A673 (cell line): Measurements from ENCODE around the gene MFN2.

Experiments used
- CTCF ChIP-seq: fragments of 300-800, 200-600 bp; sonication (generic); conservative IDR thresholded peaks from 2 replicates; pipeline ENCODE4 v1.5.1; 2017; ENCODE audit warnings: low read depth, mild to moderate bottlenecking, antibody characterized with exemption, low read length, moderate library complexity, mixed read lengths
- EZH2 ChIP-seq: fragments of 200-600 bp; sonication (generic); IDR thresholded peaks from 2 replicates; pipeline ENCODE4 v1.6.1; 2017; ENCODE audit warnings: borderline replicate concordance, low read depth, mild to moderate bottlenecking, mixed read lengths, antibody characterized with exemption, low read length; ENCODE audit not compliant: poor library complexity, severe bottlenecking

DNA sequence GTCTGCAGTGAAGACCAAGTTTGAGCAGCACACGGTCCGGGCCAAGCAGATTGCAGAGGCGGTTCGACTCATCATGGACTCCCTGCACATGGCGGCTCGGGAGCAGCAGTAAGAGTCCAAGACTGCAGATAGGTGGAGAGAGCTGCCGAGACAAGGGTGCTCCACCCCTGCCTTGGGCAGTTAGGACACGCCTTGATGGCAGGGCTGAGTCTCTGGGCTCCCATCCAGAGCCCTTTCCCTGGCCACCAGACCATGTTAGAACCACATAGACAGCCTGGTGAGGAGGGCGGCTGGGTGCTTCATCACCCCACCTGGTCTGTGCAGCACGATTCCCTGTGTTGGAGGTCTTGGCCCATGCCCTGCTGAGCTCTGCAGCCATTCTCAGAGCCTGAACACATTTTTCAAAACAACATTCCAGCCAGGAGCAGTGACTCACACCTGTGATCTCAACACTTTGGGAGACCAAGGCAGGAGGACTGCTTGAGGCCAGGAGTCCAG, 21.8 kb downstream of the MFN2 start:
- TF ChIP-seq CTCF (no peak), EZH2 (no peak)
